Peyer's patch (tissue), 4 donors: Measurements from ENCODE around the gene RIC8B. TPM values are rescaled to one million over a fixed set of nuclear protein-coding genes. Genes with fewer than 3 reads are reported as not detected.

Experiments used
- DNase-seq, 3 donors: peaks; one replicate each; pipeline ENCODE4 v3.0.0-alpha.2; 2017 to 2019
- H3K27ac ChIP-seq, 4 donors: fragments of 200-600 bp; sonication (generic); one replicate each; pipeline ENCODE4 v1.5.1; 2016 to 2019
- H3K27me3 ChIP-seq, 2 donors: fragments of 200-600 bp; sonication (generic); one replicate each; pipeline ENCODE4 v1.5.1; 2019
- H3K36me3 ChIP-seq, 3 donors: fragments of 200-600 bp; sonication (generic); one replicate each; pipeline ENCODE4 v1.5.1; 2016 to 2019
- H3K4me1 ChIP-seq, 4 donors: fragments of 200-600 bp; sonication (generic); one replicate each; pipeline ENCODE4 v1.5.1; 2016 to 2019
- H3K4me3 ChIP-seq, 4 donors: fragments of 200-600 bp; sonication (generic); 1 replicate in 3 of 4; 2 replicates in 1 of 4; pipeline ENCODE4 v1.5.1; 2016 to 2019; ENCODE audit warnings: mild to moderate bottlenecking in 1 of 4
- H3K9me3 ChIP-seq, 4 donors: fragments of 200-600 bp; sonication (generic); one replicate each; pipeline ENCODE4 v1.5.1; 2016 to 2019; ENCODE audit warnings: mild to moderate bottlenecking in 1 of 4
- CTCF ChIP-seq, 6 experiments: fragments of 450-650 bp in 4 of 6; fragments of 200-600 bp in 2 of 6; sonication (generic) in 1 of 6; IDR thresholded peaks; one replicate each; pipeline ENCODE4 v1.5.1; 2017 to 2019; ENCODE audit warnings: antibody characterized with exemption in 6 of 6, mild to moderate bottlenecking in 3 of 6, moderate library complexity in 1 of 6
- POLR2A ChIP-seq, 2 donors: fragments of 450-650 bp; IDR thresholded peaks; one replicate each; pipeline ENCODE4 v1.5.1; 2017; ENCODE audit warnings: antibody characterized with exemption in 2 of 2, mild to moderate bottlenecking in 2 of 2, moderate library complexity in 2 of 2
- total RNA-seq, 4 donors: library from RNA; depleted of rRNA; stranded (reverse); fragments of >200 nt; gene quantifications; one replicate each; pipeline ENCODE4 v1.1.0, GENCODE V29; 2016

The RIC8B gene
- total RNA-seq, 4 donors from 2014 or later, result 9.5 to 23.1 (median 16.2) TPM

GRCh38 chr12:106837782-106838181 lies 63.3 kb downstream of the RIC8B start:
- no peak for DNase-seq
- Histone ChIP-seq H3K27me3 (no peaks in the 10 kb centered on the region), H3K4me3 (no peak overlapping the region), H3K4me1 (no peaks in the 10 kb centered on the region), H3K9me3 (no peaks in the 10 kb centered on the region), H3K27ac (no peak overlapping the region), H3K36me3 (peaks cover 0 to 3% (median 0%) of the 10 kb centered on the region in 3 donors)
- TF ChIP-seq CTCF (IDR thresholded peaks at IDR 0.05), result no peak

GRCh38 chr12:106839333-106839732 lies 64.9 kb downstream of the RIC8B start:
- DNase-seq, result no peak
- H3K27ac ChIP-seq, result no peak overlapping the region
- H3K4me3 ChIP-seq, result no peak overlapping the region
- no peaks in the 10 kb centered on the region for H3K27me3 ChIP-seq
- H3K9me3 ChIP-seq, result no peaks in the 10 kb centered on the region
- H3K36me3 ChIP-seq, result peaks cover 0 to 10% (median 0%) of the 10 kb centered on the region in 3 donors
- no peaks in the 10 kb centered on the region for H3K4me1 ChIP-seq
- TF ChIP-seq POLR2A (IDR thresholded peaks at IDR 0.05) (no peak), CTCF (IDR thresholded peaks at IDR 0.05) (no peak)

DNA sequence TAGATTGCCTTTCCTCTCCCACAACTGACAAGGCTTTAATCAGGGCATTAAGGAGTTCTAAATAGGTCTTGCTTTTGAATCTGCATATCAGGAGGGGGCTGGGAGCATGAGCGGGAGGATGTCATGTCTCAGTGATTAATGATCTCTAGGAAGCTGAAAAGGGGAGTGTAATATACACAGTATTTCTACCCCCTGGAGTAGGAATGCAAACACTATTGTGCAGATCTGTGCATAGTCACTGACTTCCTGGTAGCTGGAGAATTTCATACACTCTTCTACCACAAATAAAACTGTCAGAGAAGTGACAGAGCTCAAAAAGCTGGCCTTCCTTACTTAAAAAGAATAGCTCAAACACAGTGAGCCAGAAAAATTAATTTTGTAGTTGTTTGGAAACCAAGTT lies 65.8 kb downstream of the RIC8B start:
- Histone ChIP-seq H3K9me3 (no peaks in the 10 kb centered on the region), H3K4me3 (no peak overlapping the region), H3K36me3 (peaks cover 0 to 12% (median 0%) of the 10 kb centered on the region in 3 donors), H3K27ac (no peak overlapping the region), H3K27me3 (no peaks in the 10 kb centered on the region), H3K4me1 (no peaks in the 10 kb centered on the region)
- no peak for DNase-seq
- TF ChIP-seq POLR2A (IDR thresholded peaks at IDR 0.05), result no peak
- TF ChIP-seq CTCF (IDR thresholded peaks at IDR 0.05), result no peak

DNA sequence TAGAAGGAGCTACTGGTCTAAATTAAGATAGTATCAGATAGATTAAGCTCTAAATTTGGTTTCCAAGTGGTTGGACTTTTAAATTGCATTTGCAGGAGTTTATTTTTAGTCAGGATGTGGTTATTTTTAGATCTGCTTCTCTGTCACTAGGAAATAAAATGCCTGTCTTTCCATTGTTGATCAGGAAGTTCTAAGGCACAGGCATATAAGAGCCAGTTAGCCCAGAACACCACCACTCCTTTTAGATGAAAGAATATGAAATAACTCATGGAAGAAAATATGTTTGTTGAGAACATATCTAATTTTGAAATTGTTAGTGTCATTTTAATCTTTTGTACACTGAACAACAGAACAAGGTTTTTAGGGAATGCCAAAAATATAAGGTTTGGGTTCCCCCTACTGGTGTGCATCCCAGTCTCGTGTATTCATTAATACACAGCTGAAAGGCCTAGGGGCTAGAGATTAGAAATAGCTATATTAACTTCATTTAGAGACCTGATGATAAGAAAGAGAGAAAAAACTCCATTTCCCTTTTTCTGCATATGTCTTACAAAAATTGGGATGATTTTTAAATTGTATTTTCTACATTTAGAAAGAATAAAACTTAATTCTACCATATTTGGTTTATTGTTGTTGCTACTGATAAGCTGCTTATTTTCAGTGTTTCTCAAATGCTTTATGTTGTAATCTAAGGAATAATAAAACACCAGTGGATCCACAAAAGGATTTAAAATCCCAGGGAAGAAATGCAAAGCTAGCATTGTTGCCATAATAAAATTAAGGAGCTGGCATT lies 67.2 kb downstream of the RIC8B start:
- H3K27ac ChIP-seq, result no peak overlapping the region
- TF ChIP-seq CTCF (IDR thresholded peaks at IDR 0.05) (peak; percentile 24 to 67 (median 60)), POLR2A (IDR thresholded peaks at IDR 0.05) (no peak)
- H3K4me1 ChIP-seq, result no peaks in the 10 kb centered on the region
- H3K36me3 ChIP-seq, result peaks cover 0 to 23% (median 0%) of the 10 kb centered on the region in 3 donors
- no peak overlapping the region for H3K4me3 ChIP-seq
- no peaks in the 10 kb centered on the region for H3K9me3 ChIP-seq
- peak in 1 of 3 donors; percentile 54 for DNase-seq
- no peaks in the 10 kb centered on the region for H3K27me3 ChIP-seq

GRCh38 chr12:106845902-106846301 lies 71.4 kb downstream of the RIC8B start:
- no peak overlapping the region for H3K27ac ChIP-seq
- TF ChIP-seq CTCF (IDR thresholded peaks at IDR 0.05), result no peak
- TF ChIP-seq POLR2A (IDR thresholded peaks at IDR 0.05), result no peak
- H3K4me3 ChIP-seq, result no peak overlapping the region
- no peaks in the 10 kb centered on the region for H3K4me1 ChIP-seq
- no peaks in the 10 kb centered on the region for H3K9me3 ChIP-seq
- no peak for DNase-seq
- no peaks in the 10 kb centered on the region for H3K27me3 ChIP-seq
- H3K36me3 ChIP-seq, result peaks cover 0 to 39% (median 0%) of the 10 kb centered on the region in 3 donors
